Superior temporal gyrus (tissue), 1 donor: ENCODE results near the gene CA6.
"Not testable (repeated sequence)": the region's sequence is repeated elsewhere in the genome, so short reads cannot be mapped to it uniquely, and the experiment has no call there.

Experiments used
- DNase-seq: peaks from one replicate; pipeline ENCODE4 v3.0.0-alpha.2; 2016; ENCODE audit errors: extremely low spot score

CA6 gene

DNA sequence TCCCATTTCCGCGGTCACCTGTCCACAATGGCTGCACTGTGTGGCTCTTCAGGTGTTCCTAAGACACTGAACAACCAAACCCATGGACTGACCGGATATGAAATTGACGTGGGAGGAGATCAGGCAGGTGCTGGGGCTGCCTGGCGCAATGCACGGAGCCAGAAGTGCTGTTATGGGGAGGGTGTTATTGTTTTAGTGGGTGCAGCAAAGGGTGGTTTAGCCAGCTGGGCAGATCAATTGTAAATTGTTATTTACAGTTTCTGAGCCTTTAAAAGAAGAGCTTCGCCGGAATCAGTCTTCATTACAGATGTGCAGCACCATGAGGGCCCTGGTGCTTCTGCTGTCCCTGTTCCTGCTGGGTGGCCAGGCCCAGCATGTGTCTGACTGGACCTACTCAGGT, at the start of gene CA6:
Gene CA6 (plus strand): TSS at position 301 of the 400 bp plus-strand sequence. CDS start 19 bp downstream, at position 320.
- DNase-seq, result no peak

DNA sequence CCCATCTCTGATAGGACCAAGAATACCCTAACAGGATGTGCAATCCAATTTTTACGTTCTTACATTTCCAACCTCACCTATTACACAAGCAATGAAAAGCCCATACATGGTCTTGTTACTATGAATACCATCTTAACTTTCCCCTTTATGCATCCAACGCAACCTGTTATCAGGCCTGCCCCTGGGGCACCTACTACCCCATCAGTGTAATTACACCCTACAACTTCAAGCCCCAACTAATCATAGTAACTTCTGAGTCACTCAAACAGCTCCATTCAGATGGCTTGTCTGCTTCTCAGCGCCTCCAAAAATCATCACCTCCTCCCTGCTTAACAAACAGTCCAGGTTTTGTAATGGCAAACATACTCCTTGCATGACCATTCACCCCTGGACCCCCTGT, 48.9 kb upstream of the CA6 start:
- DNase-seq, result not testable (repeated sequence)

DNA sequence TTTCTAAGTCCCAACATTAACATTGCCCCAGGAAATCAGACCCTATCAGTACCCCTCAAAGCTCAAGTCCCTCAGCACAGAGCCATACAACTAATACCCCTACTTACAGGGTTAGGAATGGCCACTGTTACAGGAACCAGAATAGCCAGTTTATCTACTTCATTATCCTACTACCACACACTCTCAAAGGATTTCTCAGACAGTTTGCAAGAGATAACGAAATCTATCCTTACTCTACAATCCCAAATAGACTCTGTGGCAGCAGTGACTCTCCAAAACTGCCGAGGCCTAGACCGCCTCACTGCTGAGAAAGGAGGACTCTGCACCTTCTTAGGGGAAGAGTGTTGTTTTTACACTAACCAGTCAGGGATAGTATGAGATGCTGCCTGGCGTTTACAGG, 48.2 kb upstream of the CA6 start:
- not testable (repeated sequence) for DNase-seq

DNA sequence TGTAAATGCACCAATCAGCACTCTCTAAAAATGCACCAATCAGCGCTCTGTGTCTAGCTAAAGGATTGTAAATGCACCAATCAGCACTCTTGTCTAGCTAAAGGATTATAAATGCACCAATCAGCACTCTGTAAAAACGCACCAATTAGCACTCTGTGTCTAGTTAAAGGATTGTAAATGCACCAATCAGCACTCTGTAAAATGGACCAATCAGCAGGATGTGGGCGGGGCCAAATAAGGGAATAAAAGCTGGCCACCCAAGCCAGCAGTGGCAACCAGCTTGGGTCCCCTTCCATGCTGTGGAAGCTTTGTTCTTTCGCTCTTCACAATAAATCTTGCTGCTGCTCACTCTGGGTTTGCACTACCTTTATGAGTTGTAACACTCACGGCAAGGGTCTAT, 47.2 kb upstream of the CA6 start:
- not testable (repeated sequence) for DNase-seq

DNA sequence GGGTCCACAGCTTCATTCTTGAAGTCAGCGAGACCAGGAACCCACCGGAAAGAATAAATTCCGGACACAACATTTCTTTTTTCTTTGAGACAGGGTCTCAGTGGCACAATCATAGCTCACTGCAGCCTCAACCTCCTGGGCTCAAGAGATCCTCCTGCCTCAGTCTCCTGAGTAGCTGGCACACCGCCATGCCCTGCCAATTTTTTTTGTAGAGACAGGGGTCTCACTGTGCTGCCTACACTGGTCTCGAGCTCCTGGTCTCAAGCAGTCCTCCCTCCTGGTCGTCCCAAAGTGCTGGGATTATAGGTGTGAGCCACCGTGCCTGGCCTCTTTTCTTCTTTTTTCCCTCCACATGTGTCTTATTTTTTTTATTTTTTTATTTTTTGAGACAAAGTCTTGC, 46.6 kb upstream of the CA6 start:
- DNase-seq, result no peak

DNA sequence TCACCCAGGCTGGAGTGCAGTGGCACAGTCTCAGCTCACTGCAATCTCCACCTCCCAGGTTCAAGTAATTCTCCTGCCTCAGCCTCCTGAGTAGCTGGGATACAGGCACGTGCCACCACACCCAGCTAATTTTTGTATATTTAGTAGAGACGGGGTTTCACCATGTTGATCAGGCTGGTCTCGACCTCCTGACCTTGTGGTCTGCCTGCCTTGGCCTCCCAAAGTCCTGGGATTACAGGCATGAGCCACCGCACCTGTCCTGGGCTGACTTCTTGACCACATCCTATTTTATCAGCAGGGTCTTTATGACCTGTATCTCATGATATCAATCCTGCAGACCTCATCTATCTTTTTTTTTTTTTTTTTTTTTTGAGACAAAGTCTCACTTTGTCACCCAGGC, 45.0 kb upstream of the CA6 start:
- DNase-seq, result not testable (repeated sequence)

DNA sequence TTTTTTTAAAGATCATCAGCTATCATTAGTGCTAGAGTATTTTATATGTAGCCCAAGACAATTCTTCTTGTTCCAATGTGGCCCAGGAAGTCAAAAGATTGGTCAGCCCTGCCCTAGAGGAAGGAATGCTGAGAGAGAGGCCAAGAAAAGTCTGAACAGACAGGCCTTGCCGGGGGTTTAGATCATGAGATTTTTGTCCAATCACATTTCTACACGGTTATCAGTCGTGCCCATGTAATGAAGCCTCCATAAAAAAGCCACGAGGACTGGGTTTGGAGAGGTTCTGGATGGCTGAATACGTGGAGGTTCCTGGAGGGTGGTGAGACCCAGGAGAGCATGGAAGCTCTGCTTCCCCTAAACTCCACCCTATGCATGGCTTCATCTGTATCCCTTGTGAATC, 42.9 kb upstream of the CA6 start:
- DNase-seq, result no peak

DNA sequence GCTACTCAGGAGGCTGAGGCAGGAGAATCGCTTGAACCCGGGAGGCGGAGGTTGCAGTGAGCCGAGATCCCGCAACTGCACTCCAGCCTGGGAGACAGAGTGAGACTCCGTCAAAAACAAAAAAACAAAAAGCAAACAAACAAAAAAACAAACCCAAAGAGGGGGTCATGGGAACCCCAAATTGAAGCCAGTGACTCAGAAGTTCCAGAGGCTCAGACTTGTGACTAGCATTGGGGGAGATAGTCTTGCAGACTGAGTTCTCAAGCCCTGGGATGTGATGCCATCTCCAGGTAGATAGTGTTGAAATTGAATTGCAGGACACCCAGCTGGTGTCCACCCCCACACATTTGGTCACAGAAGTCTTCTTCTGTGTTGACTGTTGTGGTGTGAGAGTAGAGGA, 42.3 kb upstream of the CA6 start:
- DNase-seq, result no peak

DNA sequence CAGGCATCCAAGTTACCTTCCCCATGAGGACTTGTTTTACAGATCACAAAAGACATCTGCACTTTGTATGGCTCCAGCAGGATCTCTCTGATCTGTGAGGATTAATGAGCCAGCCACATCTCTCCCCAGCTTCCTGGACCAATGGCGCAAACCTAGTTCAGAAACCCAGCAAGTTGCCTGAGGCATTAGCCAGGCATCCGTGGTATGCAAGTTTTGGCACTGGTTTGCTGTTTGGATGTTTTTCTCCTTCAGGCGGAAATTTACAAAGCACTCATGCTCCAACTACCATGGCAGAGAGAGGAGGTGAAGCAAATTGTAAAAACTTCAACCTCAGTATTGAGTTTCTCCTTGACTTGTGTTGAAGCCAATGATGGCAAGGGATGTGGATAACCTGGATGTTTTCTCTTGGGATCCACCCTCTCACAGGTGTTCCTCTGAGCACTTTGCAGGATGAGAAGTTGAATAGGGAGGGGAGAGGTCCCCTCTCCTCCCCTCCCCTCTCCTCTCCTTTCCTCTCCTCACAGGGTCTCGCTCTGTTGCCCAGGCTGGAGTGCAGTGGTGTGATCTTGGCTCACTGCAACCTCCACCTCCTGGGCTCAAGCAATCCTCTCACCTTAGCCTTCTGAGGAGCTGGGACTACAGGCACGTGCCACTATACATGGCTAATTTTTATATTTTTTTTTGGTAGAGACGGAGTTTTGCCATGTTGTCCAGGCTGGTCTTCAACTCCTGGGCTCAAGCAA, 41.6 kb upstream of the CA6 start:
- no peak for DNase-seq

DNA sequence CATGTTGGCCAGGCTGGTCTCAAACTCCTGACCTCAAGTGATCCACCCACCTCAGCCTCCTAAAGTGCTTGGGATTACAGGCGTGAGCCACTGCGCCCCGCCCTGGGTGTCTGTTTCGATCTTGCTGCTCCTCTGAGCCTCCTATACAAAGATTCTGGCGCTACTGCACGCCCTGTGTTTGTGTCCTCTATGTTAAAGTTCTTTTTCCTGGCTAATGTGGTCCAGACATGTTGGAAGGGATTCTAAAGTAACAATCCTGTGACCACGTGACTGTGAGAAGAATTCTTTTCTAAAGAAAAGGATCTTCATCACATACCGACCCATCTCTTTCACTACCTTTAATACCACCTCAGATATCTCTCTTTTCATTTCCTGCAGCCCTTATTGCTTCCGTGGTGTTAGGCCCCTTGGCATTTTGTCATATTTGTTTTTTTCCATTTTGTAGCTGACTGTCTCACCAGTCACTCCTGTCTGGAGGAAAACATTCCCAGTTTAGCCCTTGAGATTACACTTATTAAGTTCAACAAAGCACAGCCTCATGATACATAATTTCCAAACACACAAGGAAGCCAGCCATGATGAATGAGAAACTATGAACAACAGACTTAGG, 40.0 kb upstream of the CA6 start:
- no peak for DNase-seq

DNA sequence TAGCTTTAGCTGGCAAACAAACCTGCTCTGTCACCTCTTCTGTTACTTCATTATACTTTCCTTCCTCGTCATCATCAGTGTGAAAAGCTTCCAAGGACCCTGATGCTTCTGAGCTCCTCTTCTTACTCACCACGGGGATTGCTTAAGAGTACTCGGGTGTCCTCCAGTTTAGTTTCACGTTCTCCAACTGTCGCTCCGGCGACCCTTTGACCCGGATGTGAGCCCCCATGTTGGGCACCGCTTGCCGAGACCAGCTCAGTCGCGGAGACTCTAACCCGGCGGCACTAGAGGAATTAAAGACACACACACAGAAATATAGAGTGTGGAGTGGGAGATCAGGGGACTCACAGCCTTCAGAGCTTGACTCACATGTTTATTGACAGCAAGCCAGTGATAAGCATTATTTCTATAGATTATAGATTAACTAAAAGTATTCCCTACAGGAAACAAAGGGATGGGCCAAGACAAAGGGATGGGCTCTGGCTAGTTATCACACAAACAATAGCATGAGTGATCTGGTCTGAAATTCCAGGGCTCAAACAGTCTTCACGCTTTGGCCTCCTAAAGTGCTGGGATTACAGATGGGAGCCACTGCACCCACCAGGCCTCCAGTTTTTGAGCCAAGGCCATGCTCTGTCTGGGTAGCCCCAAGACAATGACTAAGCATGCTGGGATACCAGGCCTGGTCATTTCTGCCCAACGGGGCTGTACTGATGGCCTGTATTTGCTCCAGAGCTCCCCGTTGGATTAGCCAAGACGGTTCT, 37.1 kb upstream of the CA6 start:
- no peak for DNase-seq

DNA sequence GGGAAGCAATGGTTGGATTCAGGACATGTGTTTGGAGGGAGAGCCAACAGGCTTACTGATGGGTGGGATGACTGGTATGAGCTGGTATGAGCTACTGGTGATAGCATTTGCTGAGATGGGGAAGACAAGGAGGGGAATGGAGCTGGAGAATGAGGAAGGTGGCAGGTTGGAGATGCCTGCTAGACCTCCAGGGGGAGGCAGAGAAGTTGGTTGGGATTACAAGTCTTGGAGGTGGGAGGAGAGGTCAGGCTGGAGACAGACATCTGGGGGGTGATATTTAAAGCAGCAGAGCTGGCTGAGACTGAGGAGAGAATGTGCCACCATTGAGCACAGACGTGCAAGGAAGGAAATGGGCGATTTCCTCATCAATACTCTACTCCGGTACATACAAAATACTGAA, 35.3 kb upstream of the CA6 start:
- DNase-seq, result no peak

DNA sequence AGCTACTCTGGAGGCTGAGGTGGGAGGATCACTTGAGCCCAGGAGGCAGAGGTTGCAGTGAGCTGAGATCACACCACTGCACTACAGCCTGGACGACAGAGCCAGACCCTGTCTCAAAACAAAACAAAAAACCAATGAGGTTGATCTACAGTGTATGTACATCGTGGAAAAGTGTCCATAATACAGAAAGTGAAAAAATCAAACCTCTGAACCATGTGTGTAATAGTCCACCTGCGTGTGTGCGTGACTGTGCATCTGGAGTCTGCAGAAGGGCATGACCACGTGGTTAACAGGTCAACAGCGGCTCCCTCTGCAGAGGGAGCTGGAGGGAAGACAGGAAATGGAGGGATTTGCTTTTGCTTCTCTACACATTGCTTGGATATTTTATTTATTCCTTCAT, 34.8 kb upstream of the CA6 start:
- no peak for DNase-seq

DNA sequence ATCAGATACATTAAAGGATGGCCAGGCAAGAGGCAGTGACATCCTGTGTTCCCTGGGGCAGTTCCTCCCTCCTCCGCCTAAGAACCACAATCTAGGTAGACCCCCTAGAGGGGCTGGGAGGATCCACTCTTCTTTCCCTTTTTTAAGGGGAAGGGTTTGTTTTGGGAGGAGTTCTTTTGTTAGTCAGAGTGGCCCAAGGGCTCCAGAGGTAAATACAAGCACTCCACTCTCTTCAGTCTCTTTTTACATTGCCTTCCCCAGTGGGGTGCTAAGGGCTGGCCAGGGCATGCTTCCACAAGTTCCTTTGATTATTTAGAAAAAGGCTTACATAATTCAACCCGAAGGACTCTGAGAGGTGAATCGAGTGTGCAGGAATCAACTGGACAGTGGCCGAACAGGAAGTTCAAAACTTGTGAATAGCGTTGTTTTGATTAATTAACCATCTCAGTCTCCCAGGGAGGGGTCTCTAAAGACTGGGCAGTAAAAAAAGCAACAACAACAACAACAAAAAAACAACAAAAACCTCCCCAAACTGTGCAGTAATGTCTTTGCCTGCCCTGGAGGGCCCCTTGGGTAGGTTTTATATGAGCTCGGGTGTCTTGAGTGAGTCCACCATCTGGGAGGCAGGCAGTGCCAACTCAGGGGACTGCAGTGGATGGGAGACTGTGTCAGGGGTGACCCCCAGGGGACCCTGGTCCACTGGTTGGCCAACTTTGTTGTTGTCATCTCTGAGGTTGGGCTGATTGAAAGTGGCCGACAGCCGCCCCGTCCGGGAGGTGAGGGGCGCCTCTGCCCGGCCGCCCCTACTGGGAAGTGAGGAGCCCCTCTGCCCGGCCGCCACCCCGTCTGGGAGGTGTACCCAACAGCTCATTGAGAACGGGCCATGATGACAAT, 34.0 kb upstream of the CA6 start:
- DNase-seq, result no peak

DNA sequence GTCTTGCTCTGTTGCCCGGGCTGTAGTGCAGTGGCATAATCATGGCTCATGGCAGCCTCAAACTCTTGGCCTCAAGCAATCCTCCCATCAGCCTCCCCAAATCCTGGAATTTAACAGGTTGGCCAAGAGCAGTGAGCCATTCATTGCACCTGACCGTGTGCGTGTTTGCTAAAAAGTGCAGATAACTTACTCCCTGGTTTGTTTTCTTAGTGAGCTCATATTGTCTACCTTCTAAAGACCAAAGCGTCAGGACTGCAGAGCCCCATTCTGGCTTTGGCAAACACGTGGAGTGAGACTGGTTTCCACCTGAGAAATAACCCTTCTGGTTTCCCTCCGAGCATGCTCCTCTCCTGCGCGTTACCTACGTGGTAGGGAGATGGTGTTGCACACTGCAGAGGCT, 32.2 kb upstream of the CA6 start:
- no peak for DNase-seq

DNA sequence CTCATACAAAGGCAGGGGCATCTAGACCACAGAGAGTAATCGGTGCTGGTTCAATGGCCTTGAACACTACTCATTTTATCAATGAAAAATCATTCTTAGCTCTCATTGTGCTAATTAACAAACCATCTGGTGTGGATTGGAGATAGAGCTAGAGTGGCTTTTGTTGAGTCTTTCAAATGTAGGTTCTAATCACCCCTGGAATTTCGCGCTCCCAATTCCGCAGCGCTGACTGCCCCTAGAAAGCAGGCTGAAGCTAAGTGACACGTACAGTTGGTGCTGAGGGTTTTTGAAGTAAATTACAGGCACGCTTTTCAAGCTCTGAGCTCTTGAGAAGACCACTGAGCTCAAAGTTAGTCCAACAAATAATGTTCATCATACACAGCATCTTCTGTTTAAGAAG, 31.2 kb upstream of the CA6 start:
- DNase-seq, result no peak

DNA sequence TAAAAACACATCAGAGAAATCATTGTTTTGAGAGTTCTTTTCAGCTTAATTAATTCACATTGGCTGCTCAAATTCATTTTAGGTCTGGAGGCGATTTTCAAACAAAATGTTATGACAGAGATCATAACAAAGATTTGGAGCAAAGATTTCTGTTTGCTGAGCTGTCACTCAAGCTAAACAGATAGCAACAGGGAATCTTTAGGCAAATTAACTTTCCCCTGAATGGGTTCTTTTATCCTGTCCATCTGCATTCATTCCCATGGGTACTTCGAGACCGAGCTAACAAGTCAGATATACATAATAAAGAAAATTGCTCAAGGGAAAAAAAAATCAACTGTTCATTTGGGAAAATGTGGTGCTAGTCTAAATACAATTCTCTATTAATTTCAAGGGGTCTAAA, 30.2 kb upstream of the CA6 start:
- no peak for DNase-seq

DNA sequence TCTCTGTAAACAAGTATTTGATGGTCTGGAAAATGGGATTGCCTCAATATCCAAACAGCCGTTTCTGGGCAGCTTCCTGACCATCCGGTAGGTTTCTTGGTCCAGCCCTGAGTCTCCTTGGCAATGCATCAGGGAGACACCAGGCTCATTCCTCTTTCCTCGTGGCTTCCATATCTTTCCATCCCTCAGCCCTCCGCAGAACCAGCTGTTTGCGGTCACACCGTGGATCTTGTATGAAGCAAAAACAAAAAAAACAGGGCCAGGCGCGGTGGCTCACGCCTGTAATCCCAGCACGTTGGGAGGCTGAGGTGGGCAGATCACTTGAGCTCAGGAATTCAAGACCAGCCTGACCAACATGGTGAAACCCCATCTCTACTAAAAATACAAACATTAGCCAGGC, 28.1 kb upstream of the CA6 start:
- not testable (repeated sequence) for DNase-seq

DNA sequence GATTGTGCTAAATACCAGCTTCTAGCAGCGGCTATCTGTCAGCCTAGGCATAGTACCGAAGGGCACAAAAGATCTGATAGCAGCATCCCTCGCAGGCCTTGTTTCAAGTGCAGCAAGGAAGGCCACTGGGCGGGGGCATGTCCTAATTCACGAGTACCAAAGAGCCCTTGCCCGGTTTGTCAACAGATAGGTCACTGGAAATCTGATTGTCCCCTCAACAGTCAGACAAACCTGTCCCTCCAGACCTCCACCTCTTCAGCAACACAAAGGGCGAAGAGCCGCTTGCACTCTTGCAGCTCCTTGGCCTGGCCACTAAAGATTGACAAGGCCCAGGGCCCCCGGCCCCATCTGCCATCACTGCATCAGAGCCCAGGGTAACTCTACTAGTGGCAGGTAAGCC, 22.7 kb upstream of the CA6 start:
- DNase-seq, result no peak

DNA sequence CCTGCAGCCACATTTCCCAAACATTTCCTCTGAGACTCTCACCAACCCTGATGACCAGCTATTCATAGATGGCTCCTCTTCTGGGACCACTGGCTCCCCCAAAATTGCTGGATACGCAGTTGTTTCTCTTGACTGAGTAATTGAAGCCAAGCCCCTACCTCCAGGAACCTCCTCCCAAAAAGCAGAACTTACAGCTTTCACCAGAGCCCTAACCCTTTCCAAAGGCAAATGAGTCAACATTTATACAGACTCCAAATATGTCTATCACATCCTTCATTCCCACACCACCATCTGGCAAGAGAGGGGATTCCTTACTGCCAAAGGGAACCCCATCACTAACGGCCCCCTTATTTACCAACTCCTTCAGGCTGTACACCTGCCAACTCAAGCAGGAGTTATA, 20.3 kb upstream of the CA6 start:
- no peak for DNase-seq

DNA sequence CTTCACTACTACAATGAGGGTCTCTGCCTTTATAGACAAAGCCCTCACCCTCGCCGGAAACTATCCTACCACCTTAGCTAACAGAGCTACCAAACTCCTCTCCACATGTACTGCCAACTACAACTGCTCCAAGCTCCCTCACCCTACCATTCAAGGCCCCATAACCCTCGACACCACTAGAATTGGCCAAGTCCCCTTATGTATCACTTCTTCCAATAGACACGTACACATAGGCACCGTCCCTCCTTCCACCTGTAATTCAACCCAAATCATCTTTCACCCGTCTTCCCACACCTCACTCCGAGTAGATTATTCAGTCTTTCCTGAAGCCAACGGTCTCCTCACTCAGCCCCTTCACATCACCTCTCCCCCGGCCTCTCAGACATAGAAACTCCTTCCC, 19.7 kb upstream of the CA6 start:
- DNase-seq, result no peak
